GM12878 (cell line): ENCODE measurements around the gene ITPR2. TPM values are rescaled to one million over a fixed set of nuclear protein-coding genes. Genes with fewer than 3 reads are reported as not detected.

ENCODE experiments used
- ATF2 ChIP-seq: IDR thresholded peaks from 2 replicates; pipeline ENCODE4 v1.6.1; 2012; ENCODE audit warnings: low read length, inconsistent platforms
- BACH1 ChIP-seq: fragments of 450-650 bp; IDR thresholded peaks from 2 replicates; pipeline ENCODE4 v1.6.1; 2017; ENCODE audit warnings: mild to moderate bottlenecking, borderline replicate concordance
- BCL11A ChIP-seq: IDR thresholded peaks from 2 replicates; pipeline ENCODE4 v1.6.1; 2011; ENCODE audit warnings: low read depth, low read length
- CBX5 ChIP-seq: sonication (generic); IDR thresholded peaks from 2 replicates; pipeline ENCODE4 v1.6.1; 2016; ENCODE audit warnings: low read depth, moderate library complexity, mild to moderate bottlenecking, inconsistent platforms
- CHD1 ChIP-seq: IDR thresholded peaks from 2 replicates; pipeline ENCODE4 v1.6.1; 2012; ENCODE audit warnings: low read depth, low read length, improper control_type of control experiment
- CHD2 ChIP-seq: IDR thresholded peaks from 2 replicates; pipeline ENCODE4 v1.6.1; 2011; ENCODE audit warnings: low read depth, low read length, improper control_type of control experiment, borderline replicate concordance
- CHD4 ChIP-seq: fragments of 200-600 bp; sonication (generic); IDR thresholded peaks from 2 replicates; pipeline ENCODE4 v1.6.1; 2016; ENCODE audit warnings: mild to moderate bottlenecking
- CREM ChIP-seq: IDR thresholded peaks from 2 replicates; pipeline ENCODE4 v1.6.1; 2014; ENCODE audit warnings: antibody characterized with exemption, low read depth
- EGR1 ChIP-seq, 2 experiments: IDR thresholded peaks; 1 replicate in 1 of 2; 2 replicates in 1 of 2; pipeline ENCODE4 v1.6.1; 2011 to 2012; ENCODE audit warnings: low read depth in 2 of 2, low read length in 2 of 2, borderline replicate concordance in 1 of 2, mild to moderate bottlenecking in 1 of 2, moderate library complexity in 1 of 2
- GABPA ChIP-seq: IDR thresholded peaks from 2 replicates; pipeline ENCODE4 v1.6.1; 2014; ENCODE audit warnings: antibody characterized with exemption, low read depth, mild to moderate bottlenecking, inconsistent platforms
- HCFC1 ChIP-seq: fragments of 150-350 bp; IDR thresholded peaks from 2 replicates; pipeline ENCODE4 v1.6.1; 2014; ENCODE audit warnings: low read length
- IKZF2 ChIP-seq, 2 experiments: fragments of 450-650 bp; IDR thresholded peaks; 2 replicates each; pipeline ENCODE4 v1.6.1; 2017; ENCODE audit warnings: mild to moderate bottlenecking in 2 of 2, moderate library complexity in 2 of 2
- MEF2A ChIP-seq: IDR thresholded peaks from 2 replicates; pipeline ENCODE4 v1.6.1; 2011; ENCODE audit warnings: low read depth, mild to moderate bottlenecking, low read length, moderate library complexity; ENCODE audit not compliant: insufficient read depth
- MXI1 ChIP-seq: fragments of 150-350 bp; IDR thresholded peaks from 2 replicates; pipeline ENCODE4 v1.6.1; 2011; ENCODE audit warnings: low read depth, mild to moderate bottlenecking, inconsistent platforms, low read length, improper control_type of control experiment
- NBN ChIP-seq: fragments of 450-650 bp; IDR thresholded peaks from 2 replicates; pipeline ENCODE4 v1.6.1; 2016
- POU2F2 ChIP-seq: IDR thresholded peaks from 3 replicates; pipeline ENCODE4 v1.6.1; 2011; ENCODE audit warnings: low read depth, mild to moderate bottlenecking, low read length, borderline replicate concordance
- REST ChIP-seq: IDR thresholded peaks from 2 replicates; pipeline ENCODE4 v1.6.1; 2012; ENCODE audit warnings: mild to moderate bottlenecking, low read depth, low read length
- SMC3 ChIP-seq: IDR thresholded peaks from 2 replicates; pipeline ENCODE4 v1.6.1; 2011; ENCODE audit warnings: low read length, improper control_type of control experiment, borderline replicate concordance
- SUPT20H ChIP-seq: IDR thresholded peaks from 2 replicates; pipeline ENCODE4 v1.6.1; 2011; ENCODE audit warnings: low read depth, mild to moderate bottlenecking, low read length, moderate library complexity, borderline replicate concordance; ENCODE audit not compliant: control insufficient read depth
- TAF1 ChIP-seq: IDR thresholded peaks from 2 replicates; pipeline ENCODE4 v1.6.1; 2011; ENCODE audit warnings: mild to moderate bottlenecking, low read depth, low read length, borderline replicate concordance
- ZBTB40 ChIP-seq: fragments of 450-650 bp; IDR thresholded peaks from 2 replicates; pipeline ENCODE4 v1.6.1; 2016; ENCODE audit warnings: mild to moderate bottlenecking, moderate library complexity, borderline replicate concordance
- polyA plus RNA-seq, 11 experiments: library from polyadenylated mRNA; depleted of rRNA in 4 of 11; unstranded in 6 of 11; stranded (reverse) in 5 of 11; fragments of >200 nt; fragmentation: Nextera tagmentation in 4 of 11; fragmentation: Illumina TruSeq in 1 of 11; extraction: Ambion mirVana in 4 of 11; extraction: Trizol in 1 of 11; gene quantifications; 1 replicate in 1 of 11; 2 replicates in 10 of 11; pipeline versions ENCODE4 v1.2.1 to v1.2.3, GENCODE V29; 2011 to 2016; ENCODE audit warnings: inconsistent platforms in 2 of 11, missing spikeins in 2 of 11, low read depth in 1 of 11
- total RNA-seq, 4 experiments: library from RNA; depleted of rRNA in 3 of 4; stranded (reverse); fragments of >200 nt in 3 of 4; fragmentation: Illumina TruSeq in 1 of 4; extraction: Trizol in 1 of 4; gene quantifications; 2 replicates each; pipeline versions ENCODE4 v1.2.1 to v1.2.3, GENCODE V29; 2013 to 2021

ITPR2 gene
- total and polyA plus RNA-seq, 10 of the 15 experiments (the other 5 are each of a cell fraction or from before 2014, with no cell fraction given), result 7.5 to 76.2 (median 47.1) TPM

- TF ChIP-seq ZBTB40, result peak; percentile 40; the same call in 1 of the 2 replicates
- TF ChIP-seq EGR1 (IDR thresholded peaks at IDR 0.05; ENCODE audit: borderline replicate concordance in 1 of 2, low read depth in 2 of 2, low read length in 2 of 2), result no peak
- no peak for TF ChIP-seq REST
- no peak for TF ChIP-seq MXI1
- TF ChIP-seq TAF1, result no peak
- no peak for TF ChIP-seq CHD2
- no peak for TF ChIP-seq CBX5
- TF ChIP-seq MEF2A, result no peak
- TF ChIP-seq HCFC1, result no peak
- no peak for TF ChIP-seq SMC3
- no peak for TF ChIP-seq CHD4
- peak in 1 of 2 experiments; percentile 27; a peak in 1 of 4 replicates for TF ChIP-seq IKZF2 (IDR thresholded peaks at IDR 0.05)
- peak; percentile 70 for TF ChIP-seq NBN
- no peak for TF ChIP-seq GABPA
- no peak for TF ChIP-seq POU2F2
- TF ChIP-seq ATF2, result no peak
- no peak for TF ChIP-seq SUPT20H
- no peak for TF ChIP-seq BACH1
- TF ChIP-seq CHD1, result no peak
- 0 out of 2 replicates have a peak, but pooled peaks have one; percentile 13 for TF ChIP-seq CREM
- TF ChIP-seq BCL11A, result no peak
Measured at GRCh38 chr12:26750531-26751175, 82.3 kb downstream of the ITPR2 start (continued).
